GM18507 (cell line): ENCODE results near the gene PRAMEF14.
"Not testable (repeated sequence)": the region's sequence is repeated elsewhere in the genome, so short reads cannot be mapped to it uniquely, and the experiment has no call there.

ENCODE experiments used
- DNase-seq: peaks from one replicate; pipeline ENCODE4 v3.0.0; 2011; ENCODE audit warnings: low read depth; ENCODE audit not compliant: insufficient read length; ENCODE audit errors: extremely low spot score
- FAIRE-seq: peaks from 2 replicates; lab custom pipeline; 2011; peaks lifted over from hg19 to GRCh38; lab: Jason Lieb, UNC

PRAMEF14 gene, protein sequence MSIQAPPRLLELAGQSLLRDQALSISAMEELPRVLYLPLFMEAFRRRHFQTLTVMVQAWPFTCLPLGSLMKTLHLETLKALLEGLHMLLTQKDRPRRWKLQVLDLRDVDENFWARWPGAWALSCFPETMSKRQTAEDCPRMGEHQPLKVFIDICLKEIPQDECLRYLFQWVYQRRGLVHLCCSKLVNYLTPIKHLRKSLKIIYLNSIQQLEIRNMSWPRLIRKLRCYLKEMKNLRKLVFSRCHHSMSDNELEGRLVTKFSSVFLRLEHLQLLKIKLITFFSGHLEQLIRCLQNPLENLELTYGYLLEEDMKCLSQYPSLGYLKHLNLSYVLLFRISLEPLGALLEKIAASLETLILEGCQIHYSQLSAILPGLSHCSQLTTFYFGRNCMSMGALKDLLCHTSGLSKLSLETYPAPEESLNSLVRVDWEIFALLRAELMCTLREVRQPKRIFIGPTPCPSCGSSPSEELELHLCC

DNA sequence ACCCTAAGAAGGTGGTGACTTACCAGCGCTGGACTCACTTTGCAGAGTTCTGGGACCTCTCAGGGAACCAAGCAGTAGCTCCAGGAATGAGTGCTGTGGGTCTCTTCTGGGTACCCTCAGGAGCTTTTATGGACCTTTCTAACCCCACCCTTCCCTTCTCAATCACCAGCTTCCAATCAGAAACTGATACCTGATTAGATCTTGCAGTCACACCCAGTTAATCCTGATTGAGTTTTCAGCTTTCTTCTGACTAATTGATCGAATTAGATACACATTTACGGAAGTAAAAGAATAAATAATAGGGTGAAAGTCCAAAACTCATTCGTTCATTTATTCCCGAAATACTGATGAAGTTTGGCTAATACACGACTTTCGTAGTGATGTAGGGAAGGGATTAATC, at the start of gene PRAMEF14:
PRAMEF14 (minus strand) TSS at position 101 of the 400 bp plus-strand sequence. CDS start 1,820 bp downstream, outside the sequence.
- not testable (repeated sequence) for FAIRE-seq, DNase-seq

GRCh38 chr1:13395311-13395710, 48.4 kb upstream of the PRAMEF14 start:
- not testable (repeated sequence) for FAIRE-seq, DNase-seq

DNA sequence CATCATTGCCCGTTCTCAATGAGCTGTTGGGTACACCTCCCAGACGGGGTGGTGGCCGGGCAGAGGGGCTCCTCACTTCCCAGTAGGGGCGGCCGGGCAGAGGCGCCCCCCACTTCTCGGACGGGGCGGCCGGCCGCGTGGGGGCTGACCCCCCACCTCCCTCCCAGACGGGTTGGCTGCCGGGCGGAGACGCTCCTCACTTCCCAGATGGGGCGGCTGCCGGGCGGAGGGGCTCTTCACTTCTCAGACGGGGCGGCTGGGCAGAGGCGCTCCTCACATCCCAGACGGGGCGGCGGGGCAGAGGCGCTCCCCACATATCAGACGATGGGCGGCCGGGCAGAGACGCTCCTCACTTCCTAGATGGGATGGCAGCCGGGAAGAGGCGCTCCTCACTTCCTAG, 47.8 kb upstream of the PRAMEF14 start:
- DNase-seq, FAIRE-seq: not testable (repeated sequence)

GRCh38 chr1:13393004-13393403, 46.1 kb upstream of the PRAMEF14 start:
- not testable (repeated sequence) for FAIRE-seq, DNase-seq

DNA sequence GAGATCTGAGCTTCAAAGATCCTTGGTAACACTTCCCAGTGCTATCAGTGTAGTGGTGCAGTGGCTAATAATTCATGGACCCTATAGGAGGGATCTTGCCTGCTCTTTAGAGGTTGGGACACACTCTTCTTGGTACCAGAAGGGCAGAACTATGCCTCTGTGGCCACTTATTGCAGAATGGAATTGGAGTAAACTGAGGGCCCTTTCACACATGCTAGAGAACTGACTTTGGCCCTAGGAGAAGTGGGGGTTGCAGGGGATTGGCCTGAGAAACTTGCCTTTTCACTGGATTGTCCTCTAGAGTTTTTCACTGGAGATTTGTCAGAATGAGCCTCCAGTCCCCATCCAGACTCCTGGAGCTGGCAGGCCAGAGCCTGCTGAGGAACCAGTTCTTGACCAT, 42.4 kb upstream of the PRAMEF14 start, which contains the start of gene PRAMEF17:
PRAMEF17 (plus strand) TSS at position 301 of the 400 bp plus-strand sequence; CDS start at position 327, 26 bp downstream.
- DNase-seq, FAIRE-seq: not testable (repeated sequence)

DNA sequence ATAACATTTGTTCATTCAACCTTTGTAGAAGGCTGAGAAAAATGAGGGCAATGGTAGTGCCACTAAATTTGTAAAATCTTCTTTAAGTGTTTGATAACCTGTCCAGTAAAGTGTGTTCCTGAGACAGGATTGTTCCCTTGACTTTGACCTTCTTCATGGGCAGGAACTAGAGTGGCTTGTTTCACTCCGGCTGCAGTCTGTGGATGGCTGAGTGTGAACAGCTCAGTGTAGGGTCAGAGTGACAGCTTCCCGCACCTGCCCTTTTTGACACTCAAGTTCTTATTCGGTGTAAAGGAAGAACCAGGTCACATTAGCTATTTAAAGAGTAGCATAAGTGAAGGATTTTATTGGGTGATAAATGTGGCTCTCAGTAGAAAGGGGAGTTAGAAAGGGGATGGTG, 33.4 kb upstream of the PRAMEF14 start:
- FAIRE-seq, DNase-seq: not testable (repeated sequence)

GRCh38 chr1:13378983-13379382, 32.0 kb upstream of the PRAMEF14 start:
- FAIRE-seq, DNase-seq: not testable (repeated sequence)

- FAIRE-seq, DNase-seq: not testable (repeated sequence)
Observed at GRCh38 chr1:13368544-13368943, 21.6 kb upstream of the PRAMEF14 start.

- FAIRE-seq, DNase-seq: not testable (repeated sequence)
Observed at GRCh38 chr1:13366536-13366935, 19.6 kb upstream of the PRAMEF14 start.

GRCh38 chr1:13364928-13365327, 18.0 kb upstream of the PRAMEF14 start:
- not testable (repeated sequence) for FAIRE-seq, DNase-seq

DNA sequence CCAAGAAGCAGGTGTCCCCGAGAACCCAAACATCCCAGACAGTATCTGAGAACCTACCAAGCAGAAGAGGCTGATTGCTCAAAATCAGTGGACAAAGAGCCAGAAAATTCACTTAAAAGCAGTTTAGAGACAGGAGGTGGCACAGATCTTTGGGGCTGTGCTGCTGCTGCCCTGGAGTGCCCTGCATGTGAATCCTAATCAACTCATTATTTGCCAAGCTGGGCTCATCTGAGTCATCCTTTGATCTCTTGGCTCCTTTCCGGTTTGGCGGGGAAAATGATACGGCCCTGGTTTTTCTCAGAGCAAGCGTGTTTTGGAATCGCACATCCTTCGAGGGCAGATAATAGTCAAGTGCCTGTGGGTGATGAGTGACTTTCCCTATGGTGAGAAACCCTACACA, 15.4 kb upstream of the PRAMEF14 start:
- FAIRE-seq, DNase-seq: not testable (repeated sequence)

DNA sequence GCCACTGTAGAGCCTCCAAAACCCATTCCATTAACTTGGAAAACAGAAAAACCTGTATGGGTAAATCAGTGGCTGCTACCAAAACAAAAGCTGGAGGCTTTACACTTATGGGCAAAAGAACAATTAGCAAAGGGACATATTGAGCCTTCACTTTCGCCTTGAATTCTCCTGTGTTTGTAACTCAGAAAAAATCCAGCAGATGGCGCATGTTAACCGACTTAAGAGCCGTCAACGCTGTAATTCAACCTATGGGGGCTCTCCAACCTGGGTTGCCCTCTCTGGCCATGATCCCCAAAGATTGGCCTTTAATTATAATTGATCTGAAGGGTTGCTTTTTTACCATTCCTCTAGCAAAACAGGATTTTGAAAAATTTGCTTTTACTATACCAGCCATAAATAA, 9.8 kb upstream of the PRAMEF14 start:
- DNase-seq, FAIRE-seq: not testable (repeated sequence)

DNA sequence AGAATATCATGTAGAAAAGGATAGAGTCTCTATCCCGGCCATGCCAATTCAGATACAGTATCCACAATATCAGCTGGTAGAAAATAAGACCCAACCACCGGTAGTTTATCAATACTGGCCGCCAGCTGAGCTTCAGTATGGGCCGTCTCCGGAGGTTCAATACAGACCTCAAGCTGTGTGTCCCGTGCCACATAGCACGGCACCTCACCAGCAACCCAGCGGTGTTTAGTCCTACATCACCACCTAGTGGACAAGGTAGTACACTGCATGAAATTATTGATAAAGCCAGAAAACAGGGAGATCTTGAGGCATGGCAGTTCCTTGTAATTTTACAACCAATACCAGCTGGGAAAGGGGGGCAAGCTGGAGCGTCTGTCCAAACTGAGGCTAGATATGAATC, 7.5 kb upstream of the PRAMEF14 start:
- DNase-seq, FAIRE-seq: not testable (repeated sequence)

- DNase-seq, FAIRE-seq: not testable (repeated sequence)
Observed at GRCh38 chr1:13353476-13353875, 6.5 kb upstream of the PRAMEF14 start.

DNA sequence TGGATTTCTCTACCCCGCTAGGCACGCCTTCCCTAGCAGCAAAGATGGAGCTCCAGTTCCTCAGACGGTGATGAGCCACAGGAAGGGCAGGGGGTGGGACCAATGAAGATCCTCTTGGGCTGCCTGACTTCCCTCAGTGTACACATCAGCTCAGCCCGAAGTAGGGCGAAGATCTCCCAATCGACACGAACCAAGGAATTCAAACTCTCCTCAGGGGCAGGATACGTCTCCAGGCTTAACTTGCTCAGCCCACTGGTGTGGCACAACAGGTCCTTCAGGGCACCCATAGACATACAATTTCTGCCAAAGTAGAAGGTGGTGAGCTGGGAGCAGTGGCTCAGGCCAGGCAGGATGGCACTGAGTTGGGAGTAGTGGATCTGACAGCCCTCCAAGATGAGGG, 4.4 kb downstream of the PRAMEF14 start:
- FAIRE-seq, DNase-seq: not testable (repeated sequence)

DNA sequence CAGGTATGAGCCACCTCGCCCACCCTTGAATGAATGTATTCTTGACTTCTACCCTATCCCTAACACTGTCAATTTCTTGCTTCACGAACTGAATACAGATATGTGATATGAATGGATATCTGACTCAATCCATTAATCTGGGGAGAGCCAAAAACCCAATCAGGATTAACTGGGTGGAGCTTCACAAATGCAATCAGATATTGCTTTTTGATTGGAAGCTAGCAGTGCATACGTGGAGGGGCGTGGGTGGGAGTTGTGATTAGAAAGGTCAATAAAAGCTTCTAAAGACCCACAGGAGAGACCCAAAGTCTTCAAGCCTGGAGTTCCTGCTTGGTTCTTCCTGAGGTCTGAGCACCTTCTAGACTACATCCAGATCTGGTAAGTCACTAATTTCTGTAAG, 31.7 kb downstream of the PRAMEF14 start, which contains the start of gene PRAMEF15:
PRAMEF15 (plus strand) TSS at position 301 of the 400 bp plus-strand sequence. CDS start 2,827 bp downstream, outside the sequence.
- not testable (repeated sequence) for DNase-seq, FAIRE-seq

GRCh38 chr1:13303239-13303638, 43.7 kb downstream of the PRAMEF14 start, which contains the start of gene PRAMEF33:
TSS of gene PRAMEF33 (plus strand) at chr1:13303539. CDS start at chr1:13305955, 2,416 bp downstream.
- DNase-seq, FAIRE-seq: not testable (repeated sequence)

- FAIRE-seq, DNase-seq: not testable (repeated sequence)
Observed at GRCh38 chr1:13302197-13302596, 44.7 kb downstream of the PRAMEF14 start.

DNA sequence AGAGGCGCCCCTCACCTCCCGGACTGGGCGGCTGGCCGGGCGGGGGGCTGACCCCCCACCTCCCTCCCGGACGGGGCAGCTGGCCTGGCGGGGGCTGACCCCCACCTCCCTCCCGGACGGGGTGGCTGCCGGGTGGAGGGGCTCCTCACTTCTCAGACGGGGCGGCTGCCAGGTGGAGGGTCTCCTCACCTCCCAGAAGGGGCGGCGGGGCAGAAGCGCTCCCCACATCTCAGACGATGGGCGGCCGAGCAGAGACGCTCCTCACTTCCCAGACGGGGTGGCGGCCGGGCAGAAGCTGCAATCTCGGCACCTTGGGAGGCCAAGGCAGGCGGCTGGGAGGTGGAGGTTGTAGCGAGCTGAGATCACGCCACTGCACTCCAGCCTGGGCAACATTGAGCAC, 48.2 kb downstream of the PRAMEF14 start:
- FAIRE-seq, DNase-seq: not testable (repeated sequence)
